ENCODE measurements around the gene RNF121.
A peak's percentile ranks its signal among the peaks of the same experiment; 100 is the strongest.

RNF121 gene

GRCh38 chr11:71990701-71991100 lies 61.9 kb downstream of the RNF121 start:
- Mint-ChIP-seq H3K9me3 (no peaks in the 10 kb centered on the region), H3K27me3 (no peaks in the 10 kb centered on the region), H3K4me3 (no peak overlapping the region), H3K36me3 (ENCODE audit: low read depth) (peaks cover 57% of the 10 kb centered on the region), H3K4me1 (ENCODE audit: low read depth) (peaks cover 9% of the 10 kb centered on the region), H3K27ac (no peak overlapping the region)
- no peak for DNase-seq

GRCh38 chr11:71991494-71991893 lies 62.6 kb downstream of the RNF121 start:
- H3K4me3 Mint-ChIP-seq = no peak overlapping the region
- no peak overlapping the region for H3K27ac Mint-ChIP-seq
- H3K9me3 Mint-ChIP-seq = no peaks in the 10 kb centered on the region
- peaks cover 9% of the 10 kb centered on the region for H3K4me1 Mint-ChIP-seq (ENCODE audit: low read depth)
- DNase-seq = no peak
- H3K36me3 Mint-ChIP-seq (ENCODE audit: low read depth) = peaks cover 59% of the 10 kb centered on the region
- H3K27me3 Mint-ChIP-seq = no peaks in the 10 kb centered on the region

- Mint-ChIP-seq H3K36me3 (ENCODE audit: low read depth) (peaks cover 60% of the 10 kb centered on the region), H3K27ac (peak overlapping the region; percentile 38), H3K9me3 (no peaks in the 10 kb centered on the region), H3K4me3 (no peak overlapping the region), H3K4me1 (ENCODE audit: low read depth) (peaks cover 9% of the 10 kb centered on the region), H3K27me3 (no peaks in the 10 kb centered on the region)
- DNase-seq = no peak
Observed at GRCh38 chr11:71992136-71992730, 63.4 kb downstream of the RNF121 start.

- peaks cover 62% of the 10 kb centered on the region for H3K36me3 Mint-ChIP-seq (ENCODE audit: low read depth)
- no peak overlapping the region for H3K27ac Mint-ChIP-seq
Observed at GRCh38 chr11:71994786-71995185, 65.9 kb downstream of the RNF121 start.

GRCh38 chr11:71995726-71996291 lies 67.0 kb downstream of the RNF121 start:
- Mint-ChIP-seq H3K4me1 (ENCODE audit: low read depth) (peaks cover 32% of the 10 kb centered on the region), H3K36me3 (ENCODE audit: low read depth) (peaks cover 61% of the 10 kb centered on the region)
- DNase-seq = no peak

More at GRCh38 chr11:71994786-71995185, 65.9 kb downstream of the RNF121 start:
- Mint-ChIP-seq H3K4me1 (ENCODE audit: low read depth) (peaks cover 28% of the 10 kb centered on the region), H3K9me3 (no peaks in the 10 kb centered on the region), H3K4me3 (no peak overlapping the region), H3K27me3 (no peaks in the 10 kb centered on the region)
- DNase-seq = no peak

DNA sequence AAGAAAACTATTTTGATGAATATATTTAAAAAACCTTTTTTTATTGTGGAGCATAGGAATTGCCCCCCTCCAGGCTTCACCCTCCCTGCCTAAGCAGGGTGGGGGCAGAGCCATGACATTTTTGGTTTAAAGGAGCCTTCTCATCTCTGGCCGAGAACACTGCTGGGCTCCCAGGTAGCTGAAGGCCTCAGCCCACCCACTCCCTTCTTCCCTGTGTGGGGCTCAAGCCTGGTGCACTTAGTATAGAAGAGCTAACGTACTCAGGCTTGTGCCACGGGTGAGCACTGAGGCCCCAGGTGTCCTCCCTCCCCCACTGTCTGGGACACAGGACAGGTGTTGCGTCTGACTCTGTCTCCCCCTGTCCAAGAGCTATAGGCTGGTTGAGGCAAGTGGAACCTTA lies 67.7 kb downstream of the RNF121 start:
- Mint-ChIP-seq H3K27ac (no peak overlapping the region), H3K36me3 (ENCODE audit: low read depth) (peaks cover 61% of the 10 kb centered on the region), H3K27me3 (no peaks in the 10 kb centered on the region), H3K4me1 (ENCODE audit: low read depth) (peaks cover 31% of the 10 kb centered on the region), H3K4me3 (no peak overlapping the region), H3K9me3 (no peaks in the 10 kb centered on the region)
- no peak for DNase-seq

More at GRCh38 chr11:71995726-71996291, 67.0 kb downstream of the RNF121 start:
- no peaks in the 10 kb centered on the region for H3K27me3 Mint-ChIP-seq
- H3K9me3 Mint-ChIP-seq = no peaks in the 10 kb centered on the region
- peak overlapping the region; percentile 61 for H3K27ac Mint-ChIP-seq
- H3K4me3 Mint-ChIP-seq = no peak overlapping the region

DNA sequence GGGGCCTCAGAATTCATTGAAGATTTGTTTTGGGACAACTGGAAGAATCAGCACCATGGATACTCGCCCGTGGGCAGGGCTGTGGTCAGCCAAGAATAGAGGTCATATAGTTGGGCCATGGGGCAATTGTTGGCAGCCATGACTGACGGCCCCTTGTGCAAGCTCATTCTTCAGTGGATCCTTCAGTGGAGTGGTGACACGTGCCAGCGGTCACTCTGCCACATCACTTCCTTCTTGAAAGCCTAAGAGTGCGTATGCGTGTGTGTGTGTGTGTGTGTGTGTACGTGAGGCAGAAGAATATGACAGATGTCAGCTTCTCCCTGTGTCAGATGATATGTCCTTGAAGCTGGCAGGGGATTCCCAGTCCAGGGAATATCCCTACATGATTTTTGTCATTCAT lies 68.1 kb downstream of the RNF121 start:
- Mint-ChIP-seq H3K4me3 (no peak overlapping the region), H3K36me3 (ENCODE audit: low read depth) (peaks cover 64% of the 10 kb centered on the region), H3K27me3 (no peaks in the 10 kb centered on the region), H3K9me3 (no peaks in the 10 kb centered on the region), H3K27ac (no peak overlapping the region), H3K4me1 (ENCODE audit: low read depth) (peaks cover 29% of the 10 kb centered on the region)
- DNase-seq = no peak

DNA sequence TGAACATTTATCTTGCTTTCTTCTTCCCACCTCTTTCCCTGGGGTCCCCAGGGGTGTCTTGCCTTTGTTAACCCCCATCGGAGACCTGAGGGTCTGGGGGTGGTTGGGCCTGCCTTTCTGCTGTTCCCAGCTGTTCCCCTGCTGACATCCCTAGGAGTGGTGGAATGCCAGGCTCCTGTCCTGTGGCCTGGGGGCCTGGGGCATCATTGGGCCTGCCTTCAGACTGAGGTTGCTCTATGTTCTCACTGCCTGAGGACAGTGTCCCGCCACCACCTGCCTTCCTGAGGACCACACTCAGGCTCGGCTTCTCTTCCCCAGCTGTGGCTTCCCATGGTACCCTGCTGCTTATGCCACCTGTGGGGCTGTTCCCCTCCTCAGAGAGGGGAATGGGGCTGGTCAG lies 68.7 kb downstream of the RNF121 start:
- Mint-ChIP-seq H3K4me3 (no peak overlapping the region), H3K36me3 (ENCODE audit: low read depth) (peaks cover 66% of the 10 kb centered on the region), H3K27me3 (no peaks in the 10 kb centered on the region), H3K4me1 (ENCODE audit: low read depth) (peaks cover 23% of the 10 kb centered on the region), H3K27ac (no peak overlapping the region), H3K9me3 (no peaks in the 10 kb centered on the region)
- DNase-seq = no peak

- Mint-ChIP-seq H3K36me3 (ENCODE audit: low read depth) (peaks cover 67% of the 10 kb centered on the region), H3K27ac (peak overlapping the region; percentile 93)
Observed at GRCh38 chr11:71998061-71998460, 69.2 kb downstream of the RNF121 start.

DNA sequence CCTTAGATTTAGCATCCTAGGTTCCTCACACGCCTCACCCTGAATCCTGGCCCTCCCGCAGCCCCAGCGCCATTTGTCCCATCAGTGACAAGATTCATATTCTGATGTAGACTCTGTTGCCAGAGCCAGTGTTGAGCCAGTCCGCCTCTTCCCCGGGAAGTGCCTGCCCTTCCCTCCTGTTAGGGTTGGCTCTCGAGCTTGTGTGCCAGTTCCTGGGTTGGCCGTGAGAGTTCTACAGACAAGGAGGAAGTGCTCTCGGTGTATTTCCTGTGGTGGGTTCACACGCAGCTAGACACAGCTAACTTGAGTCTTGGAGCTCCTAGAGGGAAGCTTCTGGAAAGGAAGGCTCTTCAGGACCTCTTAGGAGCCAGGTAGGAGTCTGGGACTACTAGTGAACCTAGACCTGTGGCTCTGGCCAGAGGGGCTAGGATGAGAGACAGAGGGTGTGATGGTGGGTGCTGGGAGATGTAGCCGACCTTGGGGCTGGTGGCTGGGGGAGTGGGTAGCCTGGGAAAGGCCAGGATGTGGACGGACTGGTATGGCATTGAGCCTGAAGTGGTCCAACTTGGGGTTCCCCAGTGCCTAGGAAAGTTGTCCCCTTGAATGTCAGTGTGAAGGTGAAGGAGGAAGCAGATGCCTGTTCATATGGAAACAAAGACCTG lies 69.9 kb downstream of the RNF121 start, which contains the start of gene IL18BP:
IL18BP (plus strand) TSS at position 261 of the 662 bp plus-strand sequence. CDS start 1,076 bp downstream, outside the sequence.
- peaks cover 72% of the 10 kb centered on the region for H3K36me3 Mint-ChIP-seq (ENCODE audit: low read depth)
- peak within 1 kb of the TSS; percentile 32 for H3K4me3 Mint-ChIP-seq
- no peak for DNase-seq
- H3K27me3 Mint-ChIP-seq = no peaks in the 10 kb centered on the region
- H3K4me1 Mint-ChIP-seq (ENCODE audit: low read depth) = peaks cover 23% of the 10 kb centered on the region
- no peaks in the 10 kb centered on the region for H3K9me3 Mint-ChIP-seq
- H3K27ac Mint-ChIP-seq = peak within 1 kb of the TSS; percentile 93

More at GRCh38 chr11:71998061-71998460, 69.2 kb downstream of the RNF121 start:
- no peak overlapping the region for H3K4me3 Mint-ChIP-seq
- H3K9me3 Mint-ChIP-seq = no peaks in the 10 kb centered on the region
- no peaks in the 10 kb centered on the region for H3K27me3 Mint-ChIP-seq
- peaks cover 23% of the 10 kb centered on the region for H3K4me1 Mint-ChIP-seq (ENCODE audit: low read depth)
- no peak for DNase-seq

GRCh38 chr11:71999362-71999761 lies 70.5 kb downstream of the RNF121 start:
- no peak for DNase-seq
- peak overlapping the region; percentile 32 for H3K4me3 Mint-ChIP-seq
- H3K27me3 Mint-ChIP-seq = no peaks in the 10 kb centered on the region
- peak overlapping the region; percentile 93 for H3K27ac Mint-ChIP-seq
- peaks cover 76% of the 10 kb centered on the region for H3K36me3 Mint-ChIP-seq (ENCODE audit: low read depth)
- H3K9me3 Mint-ChIP-seq = no peaks in the 10 kb centered on the region
- peaks cover 23% of the 10 kb centered on the region for H3K4me1 Mint-ChIP-seq (ENCODE audit: low read depth)

- Mint-ChIP-seq H3K27ac (peak overlapping the region; percentile 93), H3K9me3 (no peaks in the 10 kb centered on the region), H3K27me3 (no peaks in the 10 kb centered on the region), H3K36me3 (ENCODE audit: low read depth) (peaks cover 78% of the 10 kb centered on the region), H3K4me1 (ENCODE audit: low read depth) (peaks cover 23% of the 10 kb centered on the region), H3K4me3 (peak overlapping the region; percentile 32)
- no peak for DNase-seq
Observed at GRCh38 chr11:71999798-72000197, 71.0 kb downstream of the RNF121 start.

- no peak overlapping the region for H3K4me3 Mint-ChIP-seq
- peaks cover 83% of the 10 kb centered on the region for H3K36me3 Mint-ChIP-seq (ENCODE audit: low read depth)
- no peaks in the 10 kb centered on the region for H3K27me3 Mint-ChIP-seq
- H3K9me3 Mint-ChIP-seq = no peaks in the 10 kb centered on the region
- DNase-seq = no peak
- peaks cover 23% of the 10 kb centered on the region for H3K4me1 Mint-ChIP-seq (ENCODE audit: low read depth)
- peak overlapping the region; percentile 93 for H3K27ac Mint-ChIP-seq
Observed at GRCh38 chr11:72000202-72000867, 71.5 kb downstream of the RNF121 start.

- DNase-seq = no peak
- Mint-ChIP-seq H3K4me3 (no peak overlapping the region), H3K27me3 (no peaks in the 10 kb centered on the region), H3K9me3 (no peaks in the 10 kb centered on the region), H3K27ac (peak overlapping the region; percentile 13), H3K36me3 (ENCODE audit: low read depth) (peaks cover 85% of the 10 kb centered on the region), H3K4me1 (ENCODE audit: low read depth) (peaks cover 23% of the 10 kb centered on the region)
Observed at GRCh38 chr11:72001285-72001684, 72.4 kb downstream of the RNF121 start.
